GM23248 (cell line): Measurements from ENCODE around the gene MALAT1.

Experiments used
- EZH2 ChIP-seq: fragments of 200-600 bp; sonication (generic); IDR thresholded peaks from 2 replicates; pipeline ENCODE4 v1.6.1; 2018; ENCODE audit warnings: antibody characterized with exemption, mild to moderate bottlenecking; ENCODE audit not compliant: insufficient read depth, poor library complexity, severe bottlenecking
- EZH2phosphoT487 ChIP-seq: fragments of 200-600 bp; sonication (generic); IDR thresholded peaks from 2 replicates; pipeline ENCODE4 v1.6.1; 2018; ENCODE audit warnings: antibody characterized with exemption, moderate library complexity, mild to moderate bottlenecking, low read depth; ENCODE audit not compliant: insufficient read depth

DNA sequence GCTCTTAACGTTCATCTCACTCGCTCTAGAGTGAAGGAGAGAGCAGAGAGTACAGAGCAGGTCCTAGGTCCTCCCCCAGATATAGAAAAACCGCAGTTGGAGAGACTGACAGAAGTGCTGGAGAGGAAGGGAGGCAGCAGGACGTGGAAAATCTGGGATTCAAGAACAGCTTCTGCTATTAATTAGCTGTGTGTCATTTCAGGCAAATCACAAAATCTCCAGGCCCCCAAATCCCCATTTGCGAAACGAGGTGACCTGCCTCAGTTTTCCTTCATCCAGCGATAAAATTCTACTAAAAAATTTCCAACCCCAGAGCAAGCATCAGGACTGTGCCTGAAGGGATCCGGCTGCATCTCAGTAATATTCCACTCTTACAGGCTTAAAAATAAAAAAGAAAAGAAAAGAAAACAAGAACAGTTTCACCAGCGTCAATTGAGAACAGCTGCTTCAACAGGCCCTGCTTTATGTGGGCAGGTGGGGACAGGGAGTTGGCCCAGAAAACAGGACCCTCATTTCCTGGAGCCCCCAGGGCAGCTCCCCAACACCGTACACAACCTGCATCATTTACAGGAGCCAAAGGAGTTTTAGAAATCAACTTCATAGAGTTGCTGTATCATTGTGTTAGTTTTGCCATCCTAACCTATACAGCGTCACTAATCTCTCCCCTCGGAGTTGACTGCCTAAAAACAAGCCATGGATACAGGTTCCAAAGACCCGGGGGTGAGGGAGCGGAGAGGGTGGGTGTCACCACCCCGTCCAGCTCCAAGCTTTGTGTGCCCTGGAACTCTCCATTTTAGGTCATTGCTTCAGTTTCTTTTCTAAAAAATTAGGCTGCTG lies 2.3 kb upstream of the MALAT1 start:
- TF ChIP-seq EZH2 (no peak), EZH2phosphoT487 (no peak)
